Measurements from ENCODE around the gene AFMID. TPM values are rescaled to one million over a fixed set of nuclear protein-coding genes. Genes with fewer than 3 reads are reported as not detected.

AFMID gene
- total and polyA plus RNA-seq, 2 donors (not counting 1 experiment from before 2014, with no cell fraction given), result 18.2 to 24.8 TPM

DNA sequence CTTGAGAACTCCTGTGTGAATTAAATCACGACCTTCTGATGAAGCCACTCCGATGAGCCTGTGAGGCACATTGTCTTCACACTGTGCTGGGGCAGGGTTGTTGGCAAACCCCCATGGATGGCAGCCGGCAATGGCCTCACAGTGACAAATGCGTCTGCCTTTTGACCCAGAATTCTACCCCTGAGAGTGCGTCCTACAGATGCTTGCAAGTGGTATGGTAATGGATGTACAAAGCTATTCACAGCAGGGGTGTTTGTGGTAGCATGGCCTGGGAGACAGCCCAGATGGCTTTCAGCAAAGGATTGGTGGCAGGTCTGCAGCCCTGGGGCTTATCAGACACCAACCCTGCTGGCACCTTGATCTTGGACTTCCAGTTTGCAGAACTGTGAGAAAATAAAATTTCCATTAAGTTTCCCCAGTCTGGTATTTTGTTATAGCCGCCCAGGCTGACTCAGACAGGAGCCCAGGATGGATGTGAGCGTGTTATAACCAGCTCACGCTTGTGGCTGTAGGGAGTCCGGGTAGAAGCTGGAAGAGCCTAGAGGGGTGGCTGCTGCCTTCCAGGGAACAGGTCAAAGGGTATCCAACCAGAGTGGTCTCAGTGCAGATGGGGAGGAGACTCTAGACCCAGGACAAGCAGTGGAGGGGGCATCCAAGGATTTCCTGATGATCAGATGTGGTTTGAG is 10.1 kb downstream of the AFMID start:
- Histone ChIP-seq H3K79me2 (ENCODE audit: control insufficient read depth, insufficient read depth, low read length) (peaks cover 6% of the 10 kb centered on the region), H3K27me3 (replicated peaks in 1 of 4; ENCODE audit: control extremely low read depth in 1 of 4, control insufficient read depth in 3 of 4, insufficient read depth in 4 of 4, low read length in 3 of 4) (no peaks in the 10 kb centered on the region), H3K4me1 (ENCODE audit: control insufficient read depth in 2 of 2, insufficient read depth in 2 of 2, low read length in 2 of 2) (peaks cover 3 to 15% of the 10 kb centered on the region in 2 donors), H3K9me3 (ENCODE audit: control extremely low read depth in 1 of 3, control insufficient read depth in 2 of 3, insufficient read depth in 1 of 3, low read length in 2 of 3) (peaks cover 0 to 4% (median 0%) of the 10 kb centered on the region in 3 donors), H3K27ac (ENCODE audit: low read length in 2 of 2) (no peak overlapping the region), H3K9ac (ENCODE audit: low read length) (no peak overlapping the region), H3K36me3 (replicated peaks in 1 of 2; ENCODE audit: control extremely low read depth in 1 of 2, control insufficient read depth in 1 of 2, extremely low read depth in 1 of 2, insufficient read depth in 2 of 2, low read length in 1 of 2) (no peaks in the 10 kb centered on the region), H3K4me2 (replicated peaks; ENCODE audit: low read depth, low read length, poor library complexity, severe bottlenecking) (no peak overlapping the region), H3K4me3 (ENCODE audit: control extremely low read depth in 1 of 5, extremely low read depth in 1 of 5, insufficient read depth in 1 of 5, low read depth in 2 of 5, low read length in 4 of 5) (no peak overlapping the region), H2AFZ (ENCODE audit: insufficient read depth, low read depth, low read length, poor library complexity, severe bottlenecking) (no peak overlapping the region), H4K20me1 (ENCODE audit: control insufficient read depth, insufficient read depth, low read length, poor library complexity, severe bottlenecking) (no peaks in the 10 kb centered on the region)
- no peak overlapping the region for H3K27ac Mint-ChIP-seq
- intact Hi-C loops (cut with micrococcal nuclease), result no loop called here
- no peaks in the 10 kb centered on the region for H3K27me3 Mint-ChIP-seq
- WGBS (ENCODE audit: insufficient coverage), result 95% methylated on average over 9 of the region's 9 CpGs
- ChIA-PET POLR2A (interaction anchor here (0.7 kb wide), 2 partner anchors 9 to 28 kb away, joined by 3 to 4 read pairs; no protein-coding TSS in a partner anchor), CTCF (interaction anchor here (1.1 to 2.1 kb wide), 2 partner anchors 21 to 84 kb away, joined by 3 to 9 read pairs; no protein-coding TSS in a partner anchor)
- H3K4me3 Mint-ChIP-seq, result peak overlapping the region; percentile 19
- DNase-seq (no peak), ATAC-seq (ENCODE audit: low read depth) (no peak)
- H3K4me1 Mint-ChIP-seq, result peaks cover 14% of the 10 kb centered on the region
- TF ChIP-seq, protein P1, sequence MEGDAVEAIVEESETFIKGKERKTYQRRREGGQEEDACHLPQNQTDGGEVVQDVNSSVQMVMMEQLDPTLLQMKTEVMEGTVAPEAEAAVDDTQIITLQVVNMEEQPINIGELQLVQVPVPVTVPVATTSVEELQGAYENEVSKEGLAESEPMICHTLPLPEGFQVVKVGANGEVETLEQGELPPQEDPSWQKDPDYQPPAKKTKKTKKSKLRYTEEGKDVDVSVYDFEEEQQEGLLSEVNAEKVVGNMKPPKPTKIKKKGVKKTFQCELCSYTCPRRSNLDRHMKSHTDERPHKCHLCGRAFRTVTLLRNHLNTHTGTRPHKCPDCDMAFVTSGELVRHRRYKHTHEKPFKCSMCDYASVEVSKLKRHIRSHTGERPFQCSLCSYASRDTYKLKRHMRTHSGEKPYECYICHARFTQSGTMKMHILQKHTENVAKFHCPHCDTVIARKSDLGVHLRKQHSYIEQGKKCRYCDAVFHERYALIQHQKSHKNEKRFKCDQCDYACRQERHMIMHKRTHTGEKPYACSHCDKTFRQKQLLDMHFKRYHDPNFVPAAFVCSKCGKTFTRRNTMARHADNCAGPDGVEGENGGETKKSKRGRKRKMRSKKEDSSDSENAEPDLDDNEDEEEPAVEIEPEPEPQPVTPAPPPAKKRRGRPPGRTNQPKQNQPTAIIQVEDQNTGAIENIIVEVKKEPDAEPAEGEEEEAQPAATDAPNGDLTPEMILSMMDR (IDR thresholded peaks at IDR 0.05), result no peak
- TF ChIP-seq EZH2 (IDR thresholded peaks at IDR 0.05; ENCODE audit: borderline replicate concordance, insufficient read depth, low read depth, low read length, poor library complexity, severe bottlenecking), result no peak
- no peaks in the 10 kb centered on the region for H3K9me3 Mint-ChIP-seq (ENCODE audit: insufficient read depth)

DNA sequence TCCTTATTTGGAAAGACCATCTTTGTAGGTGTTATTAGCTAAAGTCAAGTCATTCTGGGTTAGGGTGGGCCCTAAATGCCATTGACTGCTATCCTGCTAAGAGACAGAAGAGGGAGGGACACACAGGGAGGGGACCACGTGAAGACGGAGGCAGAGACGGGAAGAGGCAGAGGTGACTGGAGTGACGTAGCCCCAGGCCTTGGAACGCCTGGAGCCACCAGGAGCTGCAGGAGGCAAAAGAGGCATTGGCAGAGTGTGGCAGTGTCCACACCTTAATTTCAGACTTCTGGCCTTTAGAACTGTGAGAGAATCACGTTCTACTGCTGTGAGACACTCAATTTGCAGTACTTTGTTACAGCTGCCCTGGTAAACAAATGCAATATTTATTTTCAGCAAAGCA is 13.3 kb downstream of the AFMID start:
- no peak for TF ChIP-seq EZH2 (IDR thresholded peaks at IDR 0.05; ENCODE audit: borderline replicate concordance, insufficient read depth, low read depth, low read length, poor library complexity, severe bottlenecking)
- TF ChIP-seq, protein P1 (IDR thresholded peaks at IDR 0.05), result no peak
- Histone ChIP-seq H2AFZ (ENCODE audit: insufficient read depth, low read depth, low read length, poor library complexity, severe bottlenecking) (no peak overlapping the region), H3K4me3 (ENCODE audit: control extremely low read depth in 1 of 5, extremely low read depth in 1 of 5, insufficient read depth in 1 of 5, low read depth in 2 of 5, low read length in 4 of 5) (no peak overlapping the region), H3K79me2 (ENCODE audit: control insufficient read depth, insufficient read depth, low read length) (no peaks in the 10 kb centered on the region), H3K4me2 (replicated peaks; ENCODE audit: low read depth, low read length, poor library complexity, severe bottlenecking) (no peak overlapping the region), H3K27me3 (replicated peaks in 1 of 4; ENCODE audit: control extremely low read depth in 1 of 4, control insufficient read depth in 3 of 4, insufficient read depth in 4 of 4, low read length in 3 of 4) (no peaks in the 10 kb centered on the region), H3K9me3 (ENCODE audit: control extremely low read depth in 1 of 3, control insufficient read depth in 2 of 3, insufficient read depth in 1 of 3, low read length in 2 of 3) (peaks cover 0 to 4% (median 0%) of the 10 kb centered on the region in 3 donors), H3K9ac (ENCODE audit: low read length) (no peak overlapping the region), H3K27ac (ENCODE audit: low read length in 2 of 2) (no peak overlapping the region), H3K36me3 (replicated peaks in 1 of 2; ENCODE audit: control extremely low read depth in 1 of 2, control insufficient read depth in 1 of 2, extremely low read depth in 1 of 2, insufficient read depth in 2 of 2, low read length in 1 of 2) (no peaks in the 10 kb centered on the region), H3K4me1 (ENCODE audit: control insufficient read depth in 2 of 2, insufficient read depth in 2 of 2, low read length in 2 of 2) (peaks cover 0 to 4% of the 10 kb centered on the region in 2 donors), H4K20me1 (ENCODE audit: control insufficient read depth, insufficient read depth, low read length, poor library complexity, severe bottlenecking) (no peaks in the 10 kb centered on the region)
- no peak for DNase-seq
- ChIA-PET POLR2A (interaction anchor here (0.7 kb wide), 1 partner anchor 32 kb away, joined by 4 read pairs; no protein-coding TSS in a partner anchor), CTCF (interaction anchor here (0.7 to 0.8 kb wide), 2 partner anchors 14 to 25 kb away, joined by 3 read pairs; partner anchors contain the start of genes AFMID and TK1)
- H3K27ac Mint-ChIP-seq, result no peak overlapping the region
- ATAC-seq (ENCODE audit: low read depth), result no peak
- no peak overlapping the region for H3K4me3 Mint-ChIP-seq
- no peaks in the 10 kb centered on the region for H3K9me3 Mint-ChIP-seq (ENCODE audit: insufficient read depth)
- peaks cover 8% of the 10 kb centered on the region for H3K4me1 Mint-ChIP-seq
- whole genome bisulfite sequencing (ENCODE audit: insufficient coverage), result 99% methylated on average over 6 of the region's 6 CpGs
- no peaks in the 10 kb centered on the region for H3K27me3 Mint-ChIP-seq
- intact Hi-C loops (cut with micrococcal nuclease), result no loop called here
